Right renal pelvis (tissue), 4 donors: Measurements from ENCODE around the gene TSPEAR. TPM values are rescaled to one million over a fixed set of nuclear protein-coding genes. Genes with fewer than 3 reads are reported as not detected.

ENCODE experiments used
- DNase-seq, 4 donors: peaks; one replicate each; pipeline ENCODE4 v3.0.0-alpha.2; 2013; ENCODE audit warnings: low read depth in 4 of 4, low spot score in 3 of 4, missing footprints in 1 of 4
- polyA plus RNA-seq, 4 donors: library from polyadenylated mRNA; unstranded; fragments of 120-200 nt; gene quantifications; one replicate each; pipeline ENCODE4 v1.2.1, GENCODE V29; 2013; ENCODE audit not compliant: insufficient read length in 4 of 4

TSPEAR gene
- polyA plus RNA-seq, 4 donors, result 0.60 to 1.2 (median 0.82) TPM

DNA sequence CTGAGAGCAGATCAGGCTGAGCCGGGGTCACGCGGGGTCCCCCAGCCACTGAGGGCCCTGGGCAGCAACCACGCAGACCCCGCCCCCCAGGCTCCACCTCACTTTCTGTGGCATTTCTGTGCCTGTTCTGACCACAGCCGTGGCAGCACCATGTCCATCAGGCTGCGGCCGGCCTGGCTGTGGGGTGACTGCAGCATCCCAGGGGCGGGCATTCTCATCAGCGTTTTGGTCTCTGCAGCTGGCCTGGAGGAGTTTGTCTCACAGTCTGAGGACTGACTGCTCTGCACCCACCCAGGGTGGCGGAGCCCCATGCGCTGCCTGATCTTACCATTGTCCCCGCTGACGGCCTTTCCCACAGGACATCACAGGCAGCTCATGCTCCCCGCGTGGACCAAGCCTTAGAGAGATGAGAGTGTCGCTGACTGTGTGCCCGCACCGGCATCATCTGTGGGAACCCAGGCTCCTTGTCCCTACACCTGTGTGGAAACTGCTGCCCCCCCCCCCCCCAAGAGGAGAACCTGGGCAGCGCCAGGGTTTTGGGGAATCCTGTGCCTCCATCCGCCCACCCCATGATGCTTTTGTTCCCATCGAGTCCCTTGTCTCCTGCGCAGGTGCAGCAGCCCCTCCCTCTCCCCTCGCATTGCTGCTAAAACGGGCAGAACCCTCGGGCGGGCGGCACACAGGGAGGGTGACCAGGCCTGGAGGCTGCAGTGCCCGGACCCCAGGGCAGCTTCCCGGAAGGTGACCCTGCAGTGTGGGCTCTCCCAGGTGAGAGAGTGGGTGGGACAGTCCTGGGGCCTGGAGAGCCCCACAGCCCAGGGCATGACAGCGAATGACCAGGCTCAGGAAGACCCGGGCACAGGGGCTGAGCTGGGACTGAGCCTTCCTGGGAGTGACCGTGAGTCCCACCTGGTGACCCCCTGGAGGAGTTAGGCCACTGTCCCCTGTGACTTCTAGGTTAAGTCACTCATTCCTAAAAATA lies 173.2 kb downstream of the TSPEAR start:
- DNase-seq, result no peak

DNA sequence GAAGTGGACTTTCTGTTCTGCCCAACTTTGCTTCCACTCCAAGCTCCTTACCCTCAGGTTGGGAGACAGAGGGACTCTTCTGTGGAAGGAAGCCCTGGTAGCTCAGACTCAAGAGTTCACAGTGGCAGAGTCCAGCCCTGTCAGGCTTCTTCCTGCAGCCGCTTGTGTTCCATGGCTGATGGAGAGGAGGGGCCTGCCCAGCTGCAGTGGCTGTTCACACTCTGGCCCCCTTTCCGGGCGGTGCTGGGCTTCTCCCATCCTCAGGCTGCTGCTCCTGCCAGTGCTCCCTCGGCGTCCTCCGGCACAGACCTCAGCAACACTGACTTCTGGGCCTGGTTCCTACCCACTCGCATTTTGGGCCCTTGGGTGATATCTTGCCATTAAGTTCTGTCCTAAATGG lies 175.4 kb downstream of the TSPEAR start:
- DNase-seq, result no peak

DNA sequence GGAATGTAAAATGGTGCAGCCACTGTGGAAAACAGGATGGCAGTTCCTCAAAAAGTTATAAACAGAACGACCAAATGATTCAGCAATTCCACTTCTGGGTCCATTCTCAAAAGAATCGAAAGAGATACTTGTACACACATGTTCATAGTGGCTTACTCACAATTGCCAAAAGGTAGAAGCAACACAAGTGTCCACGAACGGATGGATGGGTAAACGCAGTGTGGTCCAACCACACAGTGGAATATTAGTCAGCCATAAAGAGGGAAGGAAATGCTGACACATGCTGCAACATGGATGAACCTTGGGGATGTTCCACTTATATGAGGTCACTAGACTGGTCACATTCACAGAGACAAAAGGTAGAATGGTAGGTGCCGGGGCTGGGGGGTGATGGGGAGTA lies 176.7 kb downstream of the TSPEAR start:
- DNase-seq, result no peak

DNA sequence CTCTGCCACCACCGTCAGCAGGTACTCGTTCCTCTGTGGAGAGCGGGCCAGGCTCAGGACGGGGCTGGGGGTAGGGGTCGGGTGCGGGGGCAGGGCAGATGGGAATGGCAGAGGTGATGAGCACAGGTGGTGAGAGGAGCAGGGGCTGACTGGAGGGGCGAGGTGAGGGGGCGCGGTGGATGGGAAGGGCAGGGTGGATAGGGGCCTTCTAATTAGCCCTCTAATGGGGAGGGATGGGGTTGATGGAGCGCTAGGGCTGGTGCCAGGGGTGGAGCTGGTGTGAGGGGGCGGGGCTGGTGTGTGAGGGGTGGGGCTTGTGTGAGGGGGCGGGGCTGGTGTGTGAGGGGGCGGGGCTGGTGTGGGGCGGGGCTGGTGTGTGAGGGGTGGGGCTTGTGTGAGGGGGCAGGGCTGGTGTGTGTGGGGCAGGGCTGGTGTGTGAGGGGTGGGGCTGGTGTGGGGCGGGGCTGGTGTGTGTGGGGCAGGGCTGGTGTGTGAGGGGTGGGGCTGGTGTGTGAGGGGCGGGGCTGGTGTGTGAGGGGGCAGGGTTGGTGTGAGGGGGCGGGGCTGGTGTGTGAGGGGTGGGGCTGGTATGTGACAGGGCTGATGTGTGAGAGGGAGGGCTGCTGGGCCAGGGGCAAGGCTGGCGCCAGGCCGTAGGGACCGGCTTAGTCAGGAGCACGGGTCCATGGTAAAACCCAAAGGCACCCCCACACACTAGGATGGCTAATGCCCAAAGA lies 177.3 kb downstream of the TSPEAR start:
- DNase-seq, result no peak

DNA sequence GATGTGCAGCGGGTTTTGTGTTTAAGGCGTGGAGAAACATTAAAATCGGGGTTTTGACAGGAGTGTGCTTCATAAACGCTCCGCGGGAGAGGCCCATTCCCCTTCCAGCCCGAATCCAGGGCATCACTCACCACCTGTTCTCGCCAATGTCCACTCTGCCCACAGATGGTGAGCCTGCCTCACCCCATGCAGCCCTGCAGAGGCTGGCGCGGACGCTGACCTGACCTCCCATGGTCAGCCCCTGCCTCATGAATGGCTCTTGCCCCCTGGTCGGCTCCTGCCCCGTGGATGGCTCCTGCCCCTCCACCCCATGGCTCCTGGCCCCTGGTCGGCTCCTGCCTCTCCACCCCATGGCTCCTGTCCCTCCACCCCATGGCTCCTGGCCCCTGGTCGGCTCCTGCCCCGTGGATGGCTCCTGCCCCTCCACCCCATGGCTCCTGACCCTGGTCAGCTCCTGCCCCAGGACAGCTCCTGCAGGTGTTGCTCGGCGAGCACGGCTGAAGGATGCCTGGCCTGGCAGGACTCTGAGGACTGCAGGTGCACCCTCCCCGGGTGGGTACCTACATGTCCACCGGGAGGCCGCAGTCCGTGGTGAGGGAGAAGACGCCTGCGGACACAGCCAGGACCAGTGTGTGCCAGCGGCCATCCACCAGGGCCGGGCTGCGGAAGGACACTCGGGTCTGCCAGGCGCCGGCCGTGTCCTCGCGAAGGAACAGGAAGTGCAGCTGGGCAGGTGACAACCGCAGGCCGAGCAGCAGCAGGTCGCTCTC lies 178.1 kb downstream of the TSPEAR start:
- no peak for DNase-seq

DNA sequence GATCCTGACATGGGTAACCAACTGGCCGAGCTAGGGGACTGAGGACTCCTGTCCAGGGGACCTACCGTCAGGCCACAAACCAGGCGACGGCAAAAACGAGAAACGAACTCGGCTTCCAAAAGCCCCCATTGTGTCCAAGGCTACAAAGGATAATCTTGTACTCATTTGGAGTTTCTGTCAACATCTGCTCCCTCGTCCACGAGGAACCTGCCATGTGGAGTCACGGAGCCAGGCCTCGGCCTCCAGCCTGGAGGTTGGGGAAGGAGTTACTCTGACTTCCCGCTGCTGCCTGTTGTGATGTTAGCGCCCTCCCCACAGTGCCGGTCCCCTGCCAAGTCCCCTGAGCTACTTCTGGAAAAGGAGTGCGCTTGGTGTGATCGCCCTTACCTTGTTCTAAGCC lies 178.7 kb downstream of the TSPEAR start:
- no peak for DNase-seq

DNA sequence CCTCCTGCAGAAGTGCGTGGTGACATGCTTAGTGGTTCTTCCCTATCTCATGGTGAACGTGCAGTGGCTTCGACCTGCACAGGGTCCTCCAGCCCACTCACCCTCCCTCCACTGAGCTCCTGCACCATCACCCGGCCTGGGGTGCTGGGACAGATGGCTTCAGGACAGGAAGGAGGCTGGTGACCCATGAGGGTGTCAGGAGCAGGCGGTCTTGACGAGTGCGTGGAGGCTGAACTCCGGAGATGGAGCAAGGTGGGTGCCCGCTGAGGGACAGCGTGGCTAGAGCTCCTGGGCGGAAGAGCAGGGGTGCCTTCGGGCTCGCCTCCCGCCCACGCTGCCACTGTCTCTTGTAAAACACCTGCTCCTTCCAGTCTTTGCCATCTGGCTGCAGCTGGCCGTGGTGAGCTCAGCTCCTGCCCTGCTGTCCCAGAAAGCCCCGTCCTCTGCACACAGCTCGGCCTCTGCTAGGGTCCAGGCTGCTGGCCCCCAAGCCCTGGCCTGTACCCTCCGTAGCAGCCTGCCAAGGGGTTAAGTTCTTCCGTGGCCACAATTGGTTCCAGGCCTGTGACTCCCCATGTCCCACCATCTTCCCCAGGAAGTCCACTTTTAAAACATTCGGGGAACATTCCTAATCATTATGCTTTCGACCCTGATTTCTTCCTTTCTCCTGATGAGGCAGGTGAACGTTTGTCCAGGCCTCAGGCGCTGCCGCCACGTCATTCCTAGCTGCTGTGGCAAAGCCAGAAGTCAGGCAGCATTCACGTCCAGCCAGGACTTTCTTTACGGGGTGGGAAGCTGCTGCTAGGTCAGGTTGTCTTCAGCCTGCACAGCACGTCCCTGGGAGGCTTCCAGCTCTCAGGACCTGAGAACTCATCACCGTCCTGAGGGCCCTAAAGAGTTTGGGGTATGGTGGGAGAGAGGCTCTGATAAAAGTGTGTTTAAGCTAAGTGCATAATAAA lies 179.5 kb downstream of the TSPEAR start:
- DNase-seq, result no peak

DNA sequence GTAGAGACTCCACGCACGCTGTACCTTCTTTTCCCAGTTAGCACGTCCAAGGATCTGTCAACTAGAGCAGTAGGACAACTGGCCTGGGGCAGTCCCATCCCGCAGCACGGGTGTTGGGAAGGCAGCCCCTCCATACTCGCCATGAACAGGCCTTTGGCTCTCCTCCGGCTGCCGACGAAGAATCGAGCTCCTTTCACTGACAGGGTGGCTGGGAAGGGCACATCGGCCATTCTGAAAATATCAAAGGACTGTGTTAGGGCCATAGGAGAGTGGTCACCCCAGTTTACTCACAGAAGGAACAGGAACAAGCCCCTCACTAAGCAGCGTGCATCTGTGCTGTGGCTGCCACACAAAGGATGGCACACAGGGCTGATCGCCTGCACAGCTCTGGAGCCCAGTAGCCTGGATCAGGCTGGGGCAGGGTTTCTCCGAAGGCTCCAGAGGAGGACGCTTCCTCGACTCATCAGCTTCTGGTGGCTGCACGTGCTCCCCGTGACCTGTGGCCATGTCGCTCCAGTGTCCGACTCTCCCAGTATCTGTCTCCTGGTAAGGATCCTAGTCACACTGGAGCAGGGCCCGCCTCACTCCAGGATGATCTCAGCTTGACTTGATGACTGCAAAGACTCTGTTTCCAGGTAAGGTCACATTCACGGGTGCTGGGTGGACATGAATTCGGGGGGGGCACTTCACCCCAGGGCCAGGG lies 180.3 kb downstream of the TSPEAR start:
- no peak for DNase-seq

DNA sequence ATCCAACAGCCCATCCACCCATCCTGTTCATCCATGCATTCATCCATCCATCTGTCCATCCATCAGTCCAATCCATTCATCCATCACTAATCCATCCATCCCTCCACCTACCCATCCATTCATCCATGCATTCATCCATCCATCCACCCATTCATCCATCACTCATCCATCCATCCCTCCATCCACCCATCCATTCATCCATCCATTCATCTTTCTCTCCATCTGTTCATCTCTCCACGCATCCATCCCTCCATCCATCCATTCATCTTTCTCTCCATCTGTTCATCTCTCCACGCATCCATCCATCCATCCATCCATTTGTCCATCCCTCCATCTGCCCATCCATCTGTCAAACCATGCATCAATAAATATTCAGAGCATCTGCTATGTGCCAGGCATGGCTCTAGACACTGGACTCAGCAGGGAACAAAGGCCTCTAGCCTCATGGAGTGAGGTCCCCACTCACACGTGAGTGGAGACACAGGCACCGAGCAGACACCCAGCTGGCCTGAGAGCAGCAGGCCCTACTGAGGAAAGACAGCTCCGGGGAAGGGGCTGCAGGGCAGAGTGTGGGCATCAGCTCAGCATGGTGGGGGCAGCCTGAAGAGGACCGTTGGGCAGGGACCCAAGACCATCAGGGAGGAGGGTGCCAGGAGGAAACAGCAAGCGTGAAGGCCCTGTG lies 181.0 kb downstream of the TSPEAR start:
- no peak for DNase-seq

DNA sequence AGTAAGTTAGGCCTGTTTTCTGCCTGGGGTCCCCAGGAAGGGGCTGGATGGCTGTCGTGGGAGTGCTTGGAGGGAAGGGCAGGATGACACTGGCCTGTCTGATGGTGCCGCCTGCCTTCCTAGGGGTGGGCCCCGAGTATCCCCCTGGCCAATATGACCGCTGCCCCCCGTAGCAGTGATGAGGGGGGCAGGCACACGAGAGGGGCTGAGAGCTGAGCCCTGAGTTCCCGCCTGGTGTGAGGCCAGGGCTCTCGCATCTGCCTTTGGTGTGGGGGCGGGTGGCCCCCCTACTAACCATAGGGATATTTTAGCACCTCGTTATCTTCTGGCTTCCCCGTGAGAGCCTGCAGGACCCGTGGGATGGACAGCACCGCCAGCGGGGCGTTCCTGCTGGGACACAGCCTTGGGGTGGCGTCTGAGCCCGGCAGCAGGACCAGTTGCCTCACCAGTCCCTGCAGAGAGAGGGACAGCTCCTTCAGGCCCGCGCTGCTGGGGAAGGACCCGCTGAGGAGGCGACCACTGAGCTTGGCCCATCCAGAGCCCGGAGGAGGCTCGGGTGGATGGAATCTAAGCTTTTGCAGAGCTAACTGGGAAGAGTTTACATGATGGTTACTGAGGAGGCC lies 181.8 kb downstream of the TSPEAR start:
- no peak for DNase-seq

DNA sequence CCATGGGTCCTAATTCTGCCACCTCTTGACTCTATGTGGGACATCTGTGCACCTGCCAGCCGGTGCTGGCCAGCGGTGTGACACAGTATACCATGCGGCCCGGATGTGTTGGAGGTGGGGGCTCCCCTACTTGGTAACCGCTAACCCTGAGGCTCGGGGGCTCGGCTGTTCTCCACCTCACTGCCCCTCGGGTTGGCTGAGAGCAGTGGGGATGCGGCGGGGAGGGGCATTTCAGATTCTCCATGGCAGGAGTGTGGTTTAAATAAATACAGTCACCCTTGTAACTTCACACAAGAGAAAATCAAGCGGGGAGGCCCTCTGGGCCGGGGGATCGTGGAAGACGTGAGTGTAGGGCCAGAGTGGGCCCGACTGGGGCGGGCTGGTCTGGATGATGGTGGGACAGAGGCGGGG lies 182.4 kb downstream of the TSPEAR start:
- no peak for DNase-seq

DNA sequence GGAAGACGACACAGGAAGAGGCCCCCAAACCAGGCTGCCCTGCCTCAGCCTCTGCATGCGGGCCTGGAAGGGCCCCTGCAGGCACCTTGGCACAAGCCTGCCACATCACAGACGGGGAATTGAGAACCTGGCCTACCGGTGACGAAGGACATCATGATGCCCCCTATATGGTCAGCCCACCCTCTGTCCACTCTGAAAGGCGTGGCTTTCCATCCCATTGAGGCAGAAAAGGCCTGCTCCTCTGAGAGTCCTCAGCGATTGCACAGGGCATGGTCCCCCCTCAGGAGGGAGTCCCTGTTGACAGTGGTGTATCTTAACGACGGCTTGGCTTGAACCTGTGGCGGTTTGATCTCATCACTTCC lies 182.8 kb downstream of the TSPEAR start:
- no peak for DNase-seq

DNA sequence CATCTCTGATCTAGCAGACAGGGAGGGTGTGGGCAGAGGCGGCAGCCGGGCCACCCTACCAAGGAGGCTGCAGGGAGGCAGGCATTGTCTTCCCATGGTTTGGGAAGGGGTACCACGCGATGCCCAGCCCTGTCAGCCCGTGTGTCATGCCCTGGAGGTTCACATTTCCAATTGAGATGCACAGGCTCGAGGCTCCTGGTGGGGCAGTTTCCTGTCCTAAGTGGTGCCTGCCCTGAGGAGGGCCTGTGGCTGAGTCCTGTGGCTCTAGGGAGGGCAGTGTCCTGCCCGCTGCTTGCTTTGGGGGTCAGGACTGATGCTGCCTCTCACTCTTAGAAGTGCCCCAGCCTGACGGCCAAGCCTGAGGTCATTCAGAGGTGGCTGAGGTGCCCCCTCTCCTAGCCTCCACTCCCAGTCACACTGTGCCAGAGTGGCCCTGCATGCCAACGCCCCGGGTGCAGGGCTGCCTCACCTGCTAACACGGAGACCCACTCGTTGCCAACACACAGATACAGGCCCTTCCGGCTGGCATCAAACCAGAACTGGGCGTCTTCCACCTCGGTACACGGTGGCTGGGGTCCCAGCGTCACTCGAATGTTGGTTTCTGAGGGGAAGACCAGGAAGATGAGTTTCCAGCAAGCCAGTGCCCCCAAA lies 183.3 kb downstream of the TSPEAR start:
- DNase-seq, result no peak

DNA sequence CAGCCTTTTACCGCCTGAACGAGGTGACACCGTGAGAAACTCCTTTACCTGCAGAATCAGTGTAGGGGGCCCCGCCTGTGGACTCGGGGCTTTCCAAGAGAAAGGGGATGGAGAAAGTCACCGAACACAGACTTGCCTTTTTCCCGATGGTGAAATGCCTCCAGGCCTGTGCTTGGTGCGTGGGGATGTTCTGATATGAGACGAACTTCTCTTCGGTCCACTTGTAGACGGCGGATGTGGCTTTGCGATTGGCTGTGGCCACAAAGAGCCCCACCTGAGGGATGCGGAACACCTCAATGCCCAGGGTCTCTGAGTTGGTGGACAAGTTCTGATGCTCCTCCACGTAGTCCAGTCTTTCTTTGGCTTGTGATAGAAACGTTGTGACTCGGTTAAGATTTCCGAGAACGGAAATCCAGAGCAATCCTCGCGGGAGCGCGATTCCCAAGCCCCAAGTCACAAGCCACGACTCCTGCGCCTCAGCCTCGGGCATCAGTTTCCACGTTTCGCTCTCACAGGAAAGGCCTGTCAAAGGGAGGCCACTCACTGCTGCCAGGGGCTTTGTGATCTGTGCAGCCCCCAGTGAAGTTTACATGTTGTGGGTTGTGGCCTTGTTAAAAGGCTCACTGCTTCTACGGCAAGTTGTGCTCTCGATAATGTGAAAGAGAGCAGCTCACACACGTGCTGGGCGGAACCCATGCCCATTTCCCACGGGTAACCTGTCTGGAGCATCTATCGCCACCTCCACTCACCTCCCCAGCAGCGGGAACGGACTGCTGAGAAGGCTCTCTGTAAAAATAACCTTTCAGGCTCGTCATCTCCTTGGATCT lies 184.0 kb downstream of the TSPEAR start:
- DNase-seq, result no peak

DNA sequence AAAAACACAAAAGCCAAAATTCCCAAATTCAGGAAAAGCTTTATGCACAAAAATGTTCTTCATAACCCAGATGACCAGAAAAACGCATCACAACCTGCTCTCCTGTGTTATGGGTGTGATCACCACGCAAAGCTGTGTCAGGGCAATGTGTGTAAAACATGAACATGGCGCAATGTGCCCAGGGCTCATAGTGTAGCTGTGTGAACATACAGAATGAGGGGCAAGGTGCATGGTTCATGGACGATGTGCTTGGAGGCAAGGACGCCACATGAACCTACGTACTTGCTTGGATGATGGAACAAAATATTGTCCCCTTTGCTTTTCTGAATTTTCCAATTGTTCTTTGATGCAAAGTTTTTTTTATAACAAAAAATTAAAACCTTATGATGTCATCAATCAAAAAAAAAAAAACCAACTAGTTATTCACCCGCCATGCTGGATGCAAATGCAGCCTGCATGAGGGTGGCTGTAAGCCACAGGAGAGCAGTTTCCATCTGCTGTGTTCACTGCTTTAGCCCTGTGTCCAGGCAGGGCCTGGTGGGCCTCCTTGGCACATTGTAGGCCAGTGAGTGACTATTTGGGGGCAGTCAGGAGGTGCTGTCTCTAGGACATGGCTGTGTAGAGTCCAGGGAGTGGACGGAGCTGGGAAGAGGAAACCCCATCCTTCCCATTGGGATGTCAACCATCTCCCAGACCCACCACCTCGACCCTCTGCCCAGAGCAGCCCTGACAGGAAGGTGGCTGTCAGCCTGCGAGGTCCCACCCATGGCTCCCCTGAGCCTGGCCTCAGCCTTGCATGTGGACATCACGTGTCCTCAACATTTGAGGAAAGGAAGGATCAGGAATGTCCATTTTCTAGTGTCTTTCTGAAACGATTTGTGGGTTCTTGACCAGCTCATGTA lies 185.0 kb downstream of the TSPEAR start:
- DNase-seq, result no peak
